Measurements from ENCODE around the gene KRTAP19-2.

- TF ChIP-seq SNRNP70 (IDR thresholded peaks at IDR 0.05; ENCODE audit: low read depth, low read length) (no peak), RAD21 (CRISPR knock-in tag; IDR thresholded peaks at IDR 0.05) (no peak), ZBTB33 (CRISPR knock-in tag; IDR thresholded peaks at IDR 0.05) (no peak), KAT8 (CRISPR knock-in tag; IDR thresholded peaks at IDR 0.05) (no peak)
Measured at GRCh38 chr21:30497065-30497464, 9.8 kb upstream of the KRTAP19-2 start, which contains the start of gene KRTAP19-4.

All from HepG2 (cell line).